Cardiac fibroblast (primary cell): Measurements from ENCODE around the gene FAM174B.

ENCODE experiments used
- DNase-seq, 2 donors: peaks; one replicate each; pipeline versions ENCODE4 v3.0.0 to v3.0.0-alpha.2; 2010; ENCODE audit warnings: low read depth in 2 of 2
- H3K4me3 ChIP-seq, 2 donors: replicated peaks in 1 of 2; 1 replicate in 1 of 2; 2 replicates in 1 of 2; pipeline ENCODE4 v1.5.1; 2011; ENCODE audit warnings: low read depth in 2 of 2, low read length in 2 of 2, mild to moderate bottlenecking in 2 of 2, moderate library complexity in 1 of 2
- TF ChIP-seq, protein P1 (sequence below): IDR thresholded peaks from one replicate; pipeline ENCODE4 v1.5.1; 2011; ENCODE audit warnings: low read depth, mild to moderate bottlenecking, low read length, inconsistent platforms

The FAM174B gene

DNA sequence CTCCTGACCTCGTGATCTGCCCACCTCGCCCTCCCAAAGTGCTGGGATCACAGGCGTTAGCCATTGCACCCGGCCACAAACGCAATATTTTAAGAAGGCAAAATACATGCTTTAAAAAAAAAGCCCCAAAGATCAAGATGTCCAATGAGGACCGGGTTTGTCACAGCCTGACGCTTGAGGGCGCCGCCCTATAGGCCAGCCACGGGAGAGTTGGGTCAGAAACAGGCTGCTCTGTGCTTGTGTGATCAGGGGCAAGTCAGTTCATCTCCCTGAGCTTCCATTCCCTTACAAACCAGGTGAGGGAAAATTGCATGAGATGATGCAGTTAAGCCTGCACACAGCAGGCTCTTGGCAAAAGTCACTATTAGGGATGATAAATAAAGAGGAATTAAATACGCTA, 23.9 kb downstream of the FAM174B start:
- TF ChIP-seq, protein P1, sequence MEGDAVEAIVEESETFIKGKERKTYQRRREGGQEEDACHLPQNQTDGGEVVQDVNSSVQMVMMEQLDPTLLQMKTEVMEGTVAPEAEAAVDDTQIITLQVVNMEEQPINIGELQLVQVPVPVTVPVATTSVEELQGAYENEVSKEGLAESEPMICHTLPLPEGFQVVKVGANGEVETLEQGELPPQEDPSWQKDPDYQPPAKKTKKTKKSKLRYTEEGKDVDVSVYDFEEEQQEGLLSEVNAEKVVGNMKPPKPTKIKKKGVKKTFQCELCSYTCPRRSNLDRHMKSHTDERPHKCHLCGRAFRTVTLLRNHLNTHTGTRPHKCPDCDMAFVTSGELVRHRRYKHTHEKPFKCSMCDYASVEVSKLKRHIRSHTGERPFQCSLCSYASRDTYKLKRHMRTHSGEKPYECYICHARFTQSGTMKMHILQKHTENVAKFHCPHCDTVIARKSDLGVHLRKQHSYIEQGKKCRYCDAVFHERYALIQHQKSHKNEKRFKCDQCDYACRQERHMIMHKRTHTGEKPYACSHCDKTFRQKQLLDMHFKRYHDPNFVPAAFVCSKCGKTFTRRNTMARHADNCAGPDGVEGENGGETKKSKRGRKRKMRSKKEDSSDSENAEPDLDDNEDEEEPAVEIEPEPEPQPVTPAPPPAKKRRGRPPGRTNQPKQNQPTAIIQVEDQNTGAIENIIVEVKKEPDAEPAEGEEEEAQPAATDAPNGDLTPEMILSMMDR, result no peak
- H3K4me3 ChIP-seq, result no peak overlapping the region
- DNase-seq, result no peak

DNA sequence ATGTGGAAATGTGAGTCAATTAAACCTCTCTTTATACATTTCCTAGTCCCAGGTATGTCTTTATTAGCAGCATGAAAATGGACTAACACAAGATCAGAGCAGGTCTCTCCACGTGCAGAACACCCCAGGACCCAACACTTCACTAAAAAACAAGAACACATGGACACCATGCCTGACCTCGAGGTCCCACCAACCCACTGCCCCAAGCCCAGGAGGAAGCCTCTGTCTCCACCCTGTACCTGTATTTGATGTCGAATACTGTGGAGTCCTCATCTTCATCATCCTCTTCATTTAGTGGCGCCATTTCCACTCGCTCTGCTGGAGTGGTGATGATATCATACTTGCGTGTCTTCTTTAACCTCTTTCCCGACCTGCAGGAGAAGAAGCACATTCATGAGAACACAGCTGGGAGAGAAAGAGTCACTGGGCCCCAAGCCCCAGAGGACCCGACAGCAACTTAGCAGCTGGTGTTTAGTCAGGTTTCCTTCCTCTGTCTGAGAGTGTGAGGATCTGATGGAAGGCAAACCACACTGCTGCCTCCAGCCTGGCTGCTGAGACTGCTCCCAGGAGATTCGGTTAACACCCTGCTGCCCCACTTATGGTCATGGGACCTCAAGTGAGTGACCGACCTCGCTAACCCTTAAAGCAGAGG, 25.5 kb downstream of the FAM174B start:
- no peak overlapping the region for H3K4me3 ChIP-seq
- TF ChIP-seq, protein P1, result no peak
- DNase-seq, result no peak

- H3K4me3 ChIP-seq, result no peak overlapping the region
- TF ChIP-seq, protein P1, result no peak
- no peak for DNase-seq
Measured at GRCh38 chr15:92629276-92629974, 26.1 kb downstream of the FAM174B start.

GRCh38 chr15:92627014-92627413, 28.6 kb downstream of the FAM174B start:
- TF ChIP-seq, protein P1, result no peak
- DNase-seq, result no peak
- H3K4me3 ChIP-seq, result no peak overlapping the region

DNA sequence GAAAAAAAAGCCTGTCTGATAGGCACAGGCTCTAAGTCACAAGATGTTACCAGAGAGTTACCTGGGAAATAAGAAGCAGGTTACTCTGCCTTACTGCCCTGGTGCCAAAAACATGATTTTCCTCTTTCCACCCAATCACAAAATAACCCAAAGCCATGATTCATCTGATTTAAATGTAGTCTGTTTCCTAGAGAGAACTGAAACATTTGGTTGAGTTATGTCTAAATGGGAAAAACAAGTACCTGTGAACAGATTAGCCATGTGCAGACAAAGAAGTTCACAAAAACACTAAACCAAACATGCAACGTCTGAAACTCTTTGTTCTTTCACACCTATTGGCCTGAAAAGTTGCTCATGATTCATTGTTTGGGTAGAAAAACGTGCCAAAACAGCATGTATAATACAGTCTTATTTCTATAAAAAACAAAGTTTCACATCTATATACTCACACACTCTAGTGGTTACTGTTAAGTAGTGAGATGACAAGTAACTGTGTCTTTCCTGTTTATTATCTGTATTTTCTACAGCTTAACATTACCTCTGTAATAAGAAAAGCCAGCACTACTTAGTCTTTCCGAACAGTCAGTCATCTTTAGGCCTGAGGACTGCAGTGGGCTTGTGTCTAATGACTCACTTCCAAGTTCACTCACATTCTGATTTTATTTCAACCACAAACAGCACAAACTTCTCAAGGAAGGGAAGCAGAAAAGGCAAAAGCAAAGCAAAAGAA, 30.2 kb downstream of the FAM174B start:
- peak; percentile 53 to 67 for DNase-seq
- TF ChIP-seq, protein P1, result no peak
- no peak overlapping the region for H3K4me3 ChIP-seq

DNA sequence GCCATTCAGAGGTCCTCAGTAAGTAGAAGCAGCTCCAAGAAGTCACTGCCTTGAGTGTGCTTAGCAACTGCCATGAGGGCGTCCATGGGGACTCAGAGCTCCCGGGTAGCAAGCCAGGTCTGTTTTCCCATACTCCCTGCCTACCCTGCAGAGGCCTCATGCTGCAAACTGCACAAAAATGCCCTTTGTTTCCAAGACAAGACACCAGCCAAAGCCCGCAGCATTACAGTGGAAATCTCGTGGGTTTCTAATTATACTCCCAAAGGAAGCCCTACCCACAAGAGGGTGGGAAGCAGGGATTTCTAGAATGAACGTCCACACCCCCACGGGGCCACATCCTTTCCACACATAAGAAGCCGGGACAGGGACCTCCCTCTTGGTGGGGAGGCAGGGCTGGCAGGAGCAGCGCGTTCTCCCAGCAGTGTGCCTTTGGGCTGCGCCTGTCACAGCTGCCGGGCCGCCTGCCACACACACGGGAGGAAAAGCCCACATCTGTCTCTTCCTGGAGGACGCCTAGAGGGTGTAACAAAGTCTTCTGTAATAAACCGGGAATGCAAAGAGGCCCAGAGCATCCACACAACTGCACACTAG, 31.1 kb downstream of the FAM174B start:
- TF ChIP-seq, protein P1, result no peak
- no peak overlapping the region for H3K4me3 ChIP-seq
- DNase-seq, result peak in 1 of 2 donors; percentile 82
